GM21737 (cell line): ENCODE data around the gene MYOM3.
"Not testable (repeated sequence)": the region's sequence is repeated elsewhere in the genome, so short reads cannot be mapped to it uniquely, and the experiment has no call there.

Experiments
- ATAC-seq: cut with Tn5 transposase; IDR thresholded peaks from one replicate; pipeline ENCODE4 v1.9.1; 2021; ENCODE audit warnings: mild to moderate bottlenecking, moderate library complexity; ENCODE audit not compliant: unreplicated experiment

The MYOM3 gene

GRCh38 chr1:24045771-24046170 lies 66.2 kb downstream of the MYOM3 start:
- no peak for ATAC-seq

- ATAC-seq = not testable (repeated sequence)
These were observed 67.3 kb downstream of the MYOM3 start for GRCh38 chr1:24044672-24045071.

DNA sequence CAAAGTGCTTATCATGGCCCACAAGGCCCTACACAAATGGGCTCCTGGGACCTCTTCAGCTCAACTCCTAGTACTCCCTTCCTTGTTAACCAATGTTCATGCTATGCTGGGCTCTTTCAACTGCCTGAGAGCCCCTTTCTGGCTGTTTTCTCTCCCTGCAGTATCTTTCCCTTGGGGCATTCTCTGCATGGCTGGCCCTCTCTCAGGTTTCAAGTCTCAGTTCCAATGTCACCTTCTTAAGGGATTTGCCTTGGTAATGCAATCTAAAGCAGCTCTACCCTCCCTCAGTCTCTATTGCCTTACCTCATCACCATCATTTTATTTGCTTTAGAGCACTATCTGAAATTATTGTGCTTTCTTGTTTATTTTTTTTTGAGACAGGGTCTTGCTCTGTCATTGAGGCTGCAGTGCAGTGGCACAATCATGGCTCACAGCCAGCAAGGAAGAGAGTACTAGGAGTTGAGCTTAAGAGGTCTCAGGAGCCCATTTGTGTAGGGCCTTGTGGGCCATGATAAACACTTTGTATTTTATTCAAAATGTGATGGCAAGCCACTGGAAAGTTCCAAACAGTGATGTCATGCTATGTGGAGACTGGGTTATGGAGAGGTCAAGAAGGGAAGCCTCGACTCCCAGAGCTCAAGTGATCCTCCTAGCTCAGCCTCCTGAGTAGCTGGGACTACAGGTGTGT lies 68.4 kb downstream of the MYOM3 start:
- no peak for ATAC-seq

DNA sequence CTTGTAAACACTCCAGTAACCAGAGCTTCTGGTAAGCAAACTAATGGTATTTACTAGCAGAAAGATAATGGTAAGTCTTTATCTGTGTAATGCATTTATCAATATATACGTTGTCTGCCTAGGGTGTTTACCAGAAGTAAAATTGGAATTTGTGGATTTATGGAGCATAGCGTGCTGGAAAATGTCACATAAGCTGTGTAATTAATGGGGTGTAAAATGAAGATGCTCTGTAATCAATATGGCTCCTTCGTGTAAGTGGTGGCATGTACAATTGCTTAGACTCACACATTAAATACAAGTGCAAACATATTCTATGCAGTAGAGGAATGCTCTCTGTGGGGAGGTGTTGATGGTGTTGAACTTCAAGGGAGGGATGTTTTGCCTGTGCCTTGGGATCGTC lies 69.6 kb downstream of the MYOM3 start:
- ATAC-seq = no peak

DNA sequence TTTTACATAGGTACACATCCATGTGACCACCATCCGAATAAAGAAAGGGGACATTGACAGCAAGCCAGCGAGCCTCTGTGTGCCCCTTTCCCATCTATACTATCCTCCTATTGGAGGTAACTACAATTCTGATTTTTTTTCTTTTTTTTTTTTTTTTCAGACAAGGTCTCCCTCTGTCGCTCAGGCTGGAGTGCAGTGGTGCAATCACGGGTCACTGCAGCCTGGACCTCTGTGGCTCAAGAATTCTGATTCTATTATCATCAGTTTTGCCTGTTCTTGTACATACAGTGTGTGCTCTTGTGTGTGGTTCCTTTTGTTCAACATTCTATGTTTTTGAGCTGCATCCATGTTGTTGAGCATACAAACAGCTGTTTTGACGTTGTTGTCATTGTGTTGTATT lies 75.8 kb downstream of the MYOM3 start:
- ATAC-seq = no peak

DNA sequence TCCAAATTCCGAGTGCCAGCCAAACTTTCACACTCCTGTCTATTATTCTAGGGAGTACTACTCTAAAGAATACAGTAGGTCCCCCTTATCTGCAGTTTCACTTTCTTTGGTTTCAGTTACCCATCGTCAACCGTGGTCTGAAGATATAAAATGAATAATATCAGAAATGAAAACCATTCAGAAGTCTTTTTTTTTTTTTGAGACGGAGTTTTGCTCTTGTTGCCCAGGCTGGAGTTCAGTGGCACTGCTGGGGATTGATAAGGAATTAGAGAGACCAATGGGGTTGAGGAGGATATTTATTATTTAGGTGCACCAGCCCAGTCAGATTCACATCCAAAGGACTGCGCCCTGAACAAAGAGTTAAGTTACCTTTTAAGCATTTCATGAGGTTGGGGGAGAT lies 79.0 kb downstream of the MYOM3 start:
- ATAC-seq = no peak

GRCh38 chr1:24030976-24031516 lies 80.9 kb downstream of the MYOM3 start:
- ATAC-seq = not testable (repeated sequence)

DNA sequence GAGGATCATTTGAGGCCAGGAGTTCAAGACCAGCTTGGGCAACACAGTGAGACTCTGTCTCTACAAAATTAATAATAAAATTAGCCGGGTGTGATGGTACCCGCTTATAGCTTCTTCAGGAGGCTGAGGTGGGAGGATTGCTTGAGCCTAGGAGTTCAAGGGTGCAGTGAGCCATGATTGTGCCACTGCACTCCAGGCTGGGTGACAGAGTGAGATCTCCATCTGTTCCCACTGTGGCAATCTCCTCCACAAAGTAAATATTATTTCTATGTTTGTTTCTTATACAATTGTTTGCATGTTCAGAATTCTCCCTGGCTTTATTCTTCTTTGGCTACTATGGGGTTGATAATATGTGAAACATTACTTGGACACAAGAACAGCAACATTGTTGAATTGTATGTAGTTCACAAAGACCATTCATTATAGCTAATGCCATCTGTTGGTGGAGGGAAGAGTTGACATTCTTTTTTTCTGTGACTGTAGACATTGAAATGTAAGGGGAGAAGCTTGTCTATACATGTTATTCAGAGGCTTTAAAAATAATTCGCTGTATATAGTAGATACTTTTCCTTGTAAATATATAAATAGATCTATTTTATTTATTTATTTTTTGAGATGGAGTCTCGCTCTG lies 84.0 kb downstream of the MYOM3 start:
- no peak for ATAC-seq

- no peak for ATAC-seq
These were observed 89.2 kb downstream of the MYOM3 start for GRCh38 chr1:24022581-24023361.

DNA sequence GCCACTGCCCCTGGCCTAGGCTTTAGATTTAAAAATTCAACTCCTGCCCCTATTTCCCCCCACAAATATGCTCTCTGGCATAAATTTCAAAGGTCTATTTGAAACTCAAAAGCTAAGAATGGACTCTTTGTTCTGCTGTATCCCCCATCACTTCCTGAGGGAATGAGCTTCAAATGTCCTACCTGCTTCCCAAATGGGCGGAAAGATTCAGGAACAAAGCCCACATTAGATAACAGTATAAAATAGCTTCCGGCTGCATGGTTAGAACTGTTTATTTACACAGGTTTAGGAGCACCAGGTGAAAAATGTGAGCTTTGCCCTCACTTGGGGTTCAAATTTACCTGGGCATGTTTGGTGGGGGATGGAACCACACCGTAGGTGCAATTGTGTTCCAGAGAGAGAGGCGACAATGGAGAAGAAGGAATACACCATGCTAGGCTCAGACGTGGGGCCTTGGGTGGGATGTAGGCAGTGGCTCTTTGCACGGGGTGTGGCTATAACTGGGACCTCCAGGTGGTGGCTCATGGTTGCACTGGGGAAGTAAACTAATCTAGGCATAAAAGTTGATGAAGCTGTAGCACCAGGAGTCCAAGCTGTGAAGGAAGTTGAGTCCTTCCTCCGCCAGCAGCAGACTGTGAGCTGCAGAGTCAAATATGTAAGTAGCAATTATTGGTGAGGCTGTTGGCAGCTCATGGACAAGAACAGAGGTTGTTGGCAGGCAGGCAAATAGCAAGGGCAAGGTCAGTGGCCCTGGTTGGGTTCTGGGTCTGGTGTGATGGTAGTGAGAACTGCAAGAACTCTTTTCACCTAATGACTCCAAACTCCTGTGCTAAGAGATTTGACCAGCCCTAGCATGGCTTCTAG lies 90.3 kb downstream of the MYOM3 start:
- no peak for ATAC-seq

DNA sequence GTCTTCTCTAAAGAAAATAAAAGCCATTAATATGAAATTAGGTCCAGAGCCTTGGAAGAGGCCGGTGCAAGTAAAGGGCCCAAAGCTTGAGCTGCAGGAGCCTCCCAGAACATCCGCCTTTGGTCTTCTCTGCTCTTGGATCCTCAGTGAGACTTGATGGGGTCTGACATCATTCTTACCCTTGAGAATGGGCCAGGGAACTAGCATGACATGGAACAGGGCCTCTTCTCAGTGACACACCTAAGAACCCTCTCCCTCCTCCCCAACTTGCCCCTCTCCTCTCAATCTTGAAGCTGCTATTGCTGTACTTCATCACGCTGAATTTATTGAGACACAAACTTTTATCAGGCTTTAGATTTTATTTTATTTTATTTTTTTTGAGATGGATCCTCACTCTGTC lies 91.5 kb downstream of the MYOM3 start:
- no peak for ATAC-seq

- no peak for ATAC-seq
These were observed 91.9 kb downstream of the MYOM3 start for GRCh38 chr1:24020025-24020424.

DNA sequence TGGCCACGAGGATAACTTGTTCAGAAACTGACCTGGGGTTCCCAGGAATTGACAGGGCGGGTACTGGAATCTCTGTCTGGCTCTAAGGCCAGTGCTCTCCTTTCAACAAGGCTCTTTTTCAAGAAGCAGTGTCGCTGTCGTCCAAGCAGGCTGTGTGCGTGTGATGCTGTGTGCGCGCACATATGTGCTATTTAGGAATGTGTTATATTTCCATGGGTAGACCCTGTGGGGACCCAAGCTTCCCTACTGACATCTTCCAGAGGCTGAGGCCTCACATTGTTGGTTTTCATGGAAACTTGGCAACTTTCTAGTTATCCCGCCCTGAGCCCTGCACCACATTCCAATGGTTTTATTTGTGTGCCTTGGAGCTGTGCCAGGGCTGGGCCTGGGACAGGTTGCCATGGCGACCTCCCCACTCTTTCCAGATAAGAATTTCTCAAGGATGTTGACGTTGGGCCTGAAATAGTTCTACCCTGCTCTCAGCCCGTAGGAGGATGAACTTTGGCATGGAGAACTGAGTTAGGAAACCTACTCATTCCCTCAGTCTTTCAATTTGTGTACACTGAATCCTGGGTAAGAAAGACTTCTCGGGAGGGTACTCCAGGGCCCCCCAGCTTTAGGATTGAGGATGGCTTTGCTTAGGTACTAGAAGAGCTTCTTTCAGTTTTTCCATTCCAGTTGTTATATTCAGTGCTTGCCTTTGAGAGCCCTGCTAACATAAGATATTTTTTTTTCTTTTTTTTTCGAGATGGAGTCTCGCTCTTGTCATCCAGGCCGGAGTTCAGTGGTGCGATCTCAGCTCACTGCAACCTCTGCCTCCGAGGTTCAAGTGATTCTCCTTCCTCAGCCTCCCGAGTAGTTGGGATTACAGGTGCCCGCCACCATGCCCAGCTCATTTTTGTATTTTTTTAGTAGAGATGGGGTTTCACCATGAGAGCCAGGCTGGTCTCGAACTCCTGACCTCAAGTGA lies 93.0 kb downstream of the MYOM3 start:
- no peak for ATAC-seq

- ATAC-seq = no peak
These were observed 96.4 kb downstream of the MYOM3 start for GRCh38 chr1:24015221-24016210.

DNA sequence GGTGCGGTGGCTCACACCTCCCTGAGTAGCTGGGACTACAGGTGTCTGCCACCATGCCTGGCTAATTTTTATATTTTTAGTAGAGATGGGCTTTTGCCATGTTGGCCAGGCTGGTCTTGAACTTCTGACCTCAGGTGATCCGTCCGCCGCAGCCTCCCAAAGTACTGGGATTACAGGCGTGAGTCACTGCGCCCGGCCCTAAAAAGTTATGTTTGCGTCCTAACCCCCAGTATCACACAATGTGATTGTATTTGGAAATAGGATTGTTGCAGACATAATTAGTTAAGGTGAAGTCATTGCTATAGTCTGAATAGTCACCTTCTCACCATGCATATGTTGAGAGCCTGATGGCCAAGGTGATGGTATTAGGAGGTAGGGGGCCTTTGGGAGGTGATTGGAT lies 99.1 kb downstream of the MYOM3 start:
- ATAC-seq = not testable (repeated sequence)

- ATAC-seq = no peak
These were observed 101.3 kb downstream of the MYOM3 start for GRCh38 chr1:24010650-24011049.

DNA sequence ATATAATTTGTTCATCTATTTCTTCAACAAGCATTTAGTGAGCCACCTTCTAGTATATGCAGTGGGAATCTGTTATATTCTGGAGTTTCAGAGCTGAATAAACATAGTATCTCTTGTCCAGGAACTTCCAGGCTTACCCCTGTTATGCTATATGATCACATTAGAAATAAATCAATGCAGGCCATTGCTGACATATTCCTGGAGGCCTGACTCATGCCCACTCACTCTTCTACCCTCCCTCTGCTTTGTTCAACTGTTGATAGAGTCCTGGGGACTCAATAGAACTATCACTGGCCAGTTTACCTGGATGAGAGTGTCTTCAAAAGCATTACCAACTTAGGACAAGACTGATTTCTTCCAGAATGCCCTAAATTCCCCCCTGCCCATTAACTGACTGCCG lies 102.5 kb downstream of the MYOM3 start:
- no peak for ATAC-seq

GRCh38 chr1:24008574-24009184 lies 103.3 kb downstream of the MYOM3 start:
- ATAC-seq = not testable (repeated sequence)
